Smooth muscle cell (in vitro differentiated cells): ENCODE data around the gene PIP5K1B. TPM values are rescaled to one million over a fixed set of nuclear protein-coding genes. Genes with fewer than 3 reads are reported as not detected.

Source experiments
- DNase-seq: peaks from one replicate; lab custom pipeline; 2025; ENCODE audit not compliant: unreplicated experiment; lab: John Stamatoyannopoulos, UW
- H2AFZ ChIP-seq: fragments of 200-600 bp; sonication (generic); 2 replicates; pipeline ENCODE4 v1.6.0; 2016; ENCODE audit warnings: antibody characterized with exemption, low read depth, mild to moderate bottlenecking
- H3F3A ChIP-seq: fragments of 200-600 bp; sonication (generic); 2 replicates; pipeline ENCODE4 v1.6.0; 2017; ENCODE audit warnings: antibody characterized with exemption, low read depth
- H3K27ac ChIP-seq: fragments of 200-600 bp; sonication (generic); 2 replicates; pipeline ENCODE4 v1.5.1; 2016; ENCODE audit warnings: low read depth, mild to moderate bottlenecking
- H3K27me3 ChIP-seq: fragments of 200-600 bp; sonication (generic); 2 replicates; pipeline ENCODE4 v1.6.1; 2016; ENCODE audit warnings: low read depth, mild to moderate bottlenecking
- H3K36me3 ChIP-seq: fragments of 200-600 bp; sonication (generic); 2 replicates; pipeline ENCODE4 v1.5.1; 2016; ENCODE audit warnings: low read depth
- H3K4me1 ChIP-seq: fragments of 200-600 bp; sonication (generic); 2 replicates; pipeline ENCODE4 v1.5.1; 2016; ENCODE audit warnings: low read depth
- H3K4me2 ChIP-seq: fragments of 200-600 bp; sonication (generic); 2 replicates; pipeline ENCODE4 v1.6.0; 2016; ENCODE audit warnings: mild to moderate bottlenecking
- H3K4me3 ChIP-seq: fragments of 200-600 bp; sonication (generic); 2 replicates; pipeline ENCODE4 v1.5.1; 2016; ENCODE audit warnings: mild to moderate bottlenecking
- H3K79me2 ChIP-seq: fragments of 200-600 bp; sonication (generic); 2 replicates; pipeline ENCODE4 v1.6.0; 2016; ENCODE audit warnings: low read depth, mild to moderate bottlenecking
- H3K9ac ChIP-seq: fragments of 200-600 bp; sonication (generic); 2 replicates; pipeline ENCODE4 v1.6.0; 2016; ENCODE audit warnings: low read depth
- H3K9me3 ChIP-seq: fragments of 200-600 bp; sonication (generic); replicated peaks from 2 replicates; pipeline ENCODE4 v1.5.1; 2016; ENCODE audit warnings: low read depth
- H4K20me1 ChIP-seq: fragments of 200-600 bp; sonication (generic); 2 replicates; pipeline ENCODE4 v1.6.0; 2016; ENCODE audit warnings: low read depth
- WGBS: methylation state at CpG from one replicate; pipeline ENCODE4 v1.1.7; 2016; ENCODE audit warnings: low lambda C conversion rate; 5-methylcytosine and 5-hydroxymethylcytosine counted together
- polyA plus RNA-seq: library from polyadenylated mRNA; unstranded; fragments of >200 nt; fragmentation: Nextera tagmentation; extraction: Ambion mirVana; gene quantifications from 2 replicates; pipeline ENCODE4 v1.2.1, GENCODE V29; 2016
- total RNA-seq: library from RNA; depleted of rRNA; stranded (reverse); fragments of >200 nt; gene quantifications from 2 replicates; pipeline ENCODE4 v1.2.3, GENCODE V29; 2014
- TF ChIP-seq, protein P1 (sequence below): fragments of 200-600 bp; sonication (generic); IDR thresholded peaks from 2 replicates; pipeline ENCODE4 v1.5.1; 2017; ENCODE audit warnings: borderline replicate concordance, mild to moderate bottlenecking, antibody characterized with exemption; ENCODE audit not compliant: insufficient read depth, poor library complexity, severe bottlenecking

The PIP5K1B gene
- total and polyA plus RNA-seq, 2 experiments from 2014 or later = not detected

GRCh38 chr9:68775003-68775730, 70.1 kb downstream of the PIP5K1B start:
- Histone ChIP-seq H3K4me3 (no peak overlapping the region), H3K4me1 (peaks cover 5% of the 10 kb centered on the region), H3K27ac (no peak overlapping the region), H3F3A (no peaks in the 10 kb centered on the region), H3K9ac (no peak overlapping the region), H3K4me2 (no peak overlapping the region), H3K9me3 (no peaks in the 10 kb centered on the region), H3K27me3 (peaks cover 6% of the 10 kb centered on the region), H4K20me1 (no peaks in the 10 kb centered on the region), H3K36me3 (no peaks in the 10 kb centered on the region), H2AFZ (no peak overlapping the region), H3K79me2 (no peaks in the 10 kb centered on the region)
- no peak for DNase-seq
- 76% methylated on average over 5 of the region's 5 CpGs for WGBS
- TF ChIP-seq, protein P1, sequence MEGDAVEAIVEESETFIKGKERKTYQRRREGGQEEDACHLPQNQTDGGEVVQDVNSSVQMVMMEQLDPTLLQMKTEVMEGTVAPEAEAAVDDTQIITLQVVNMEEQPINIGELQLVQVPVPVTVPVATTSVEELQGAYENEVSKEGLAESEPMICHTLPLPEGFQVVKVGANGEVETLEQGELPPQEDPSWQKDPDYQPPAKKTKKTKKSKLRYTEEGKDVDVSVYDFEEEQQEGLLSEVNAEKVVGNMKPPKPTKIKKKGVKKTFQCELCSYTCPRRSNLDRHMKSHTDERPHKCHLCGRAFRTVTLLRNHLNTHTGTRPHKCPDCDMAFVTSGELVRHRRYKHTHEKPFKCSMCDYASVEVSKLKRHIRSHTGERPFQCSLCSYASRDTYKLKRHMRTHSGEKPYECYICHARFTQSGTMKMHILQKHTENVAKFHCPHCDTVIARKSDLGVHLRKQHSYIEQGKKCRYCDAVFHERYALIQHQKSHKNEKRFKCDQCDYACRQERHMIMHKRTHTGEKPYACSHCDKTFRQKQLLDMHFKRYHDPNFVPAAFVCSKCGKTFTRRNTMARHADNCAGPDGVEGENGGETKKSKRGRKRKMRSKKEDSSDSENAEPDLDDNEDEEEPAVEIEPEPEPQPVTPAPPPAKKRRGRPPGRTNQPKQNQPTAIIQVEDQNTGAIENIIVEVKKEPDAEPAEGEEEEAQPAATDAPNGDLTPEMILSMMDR = no peak

- no peaks in the 10 kb centered on the region for H3K9me3 ChIP-seq
- TF ChIP-seq, protein P1 = no peak
Measured at GRCh38 chr9:68777070-68777763, 72.2 kb downstream of the PIP5K1B start.

DNA sequence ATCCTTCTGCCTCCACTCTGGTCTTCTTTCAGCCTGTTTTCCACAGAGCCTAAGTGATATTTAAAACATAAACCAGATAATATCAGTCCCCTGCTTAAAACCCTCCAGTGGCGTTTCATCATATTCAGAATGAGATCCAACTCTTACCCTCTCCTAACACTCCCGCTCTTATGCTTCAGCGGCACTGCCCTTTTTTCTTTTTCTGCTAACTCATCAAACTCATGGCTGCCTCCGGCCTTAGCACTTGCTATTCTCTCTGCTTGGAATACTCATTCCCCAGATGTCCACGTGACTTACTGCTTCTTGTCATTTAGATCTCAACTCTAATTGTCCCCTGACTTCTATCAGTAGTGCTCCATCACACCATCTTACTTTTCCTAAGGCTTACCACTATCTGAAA, 73.6 kb downstream of the PIP5K1B start:
- H3K79me2 ChIP-seq = peaks cover 17% of the 10 kb centered on the region
- WGBS = 95% methylated on average over 5 of the region's 5 CpGs
- TF ChIP-seq, protein P1 = no peak

More at GRCh38 chr9:68777070-68777763, 72.2 kb downstream of the PIP5K1B start:
- Histone ChIP-seq H3K4me3 (no peak overlapping the region), H3K9ac (no peak overlapping the region), H3K4me1 (peaks cover 18% of the 10 kb centered on the region), H3K27me3 (peaks cover 4% of the 10 kb centered on the region), H4K20me1 (peaks cover 14% of the 10 kb centered on the region), H3K36me3 (no peaks in the 10 kb centered on the region), H2AFZ (peak overlapping the region; percentile 26), H3K4me2 (no peak overlapping the region), H3F3A (no peaks in the 10 kb centered on the region), H3K79me2 (peaks cover 17% of the 10 kb centered on the region), H3K27ac (no peak overlapping the region)
- 91% methylated on average over 2 of the region's 2 CpGs for WGBS
- no peak for DNase-seq

More for the DNA sequence above, 73.6 kb downstream of the PIP5K1B start:
- H3K36me3 ChIP-seq = no peaks in the 10 kb centered on the region
- H2AFZ ChIP-seq = peak overlapping the region; percentile 91
- no peak overlapping the region for H3K4me3 ChIP-seq
- H3K27ac ChIP-seq = no peak overlapping the region
- peaks cover 27% of the 10 kb centered on the region for H3K4me1 ChIP-seq
- H3F3A ChIP-seq = no peaks in the 10 kb centered on the region
- no peak overlapping the region for H3K9ac ChIP-seq
- no peaks in the 10 kb centered on the region for H3K27me3 ChIP-seq
- H3K4me2 ChIP-seq = no peak overlapping the region
- no peaks in the 10 kb centered on the region for H3K9me3 ChIP-seq
- DNase-seq = no peak
- peaks cover 26% of the 10 kb centered on the region for H4K20me1 ChIP-seq
